22Rv1 (cell line): ENCODE results near the gene WSB1.
"Not testable (repeated sequence)": the region's sequence is repeated elsewhere in the genome, so short reads cannot be mapped to it uniquely, and the experiment has no call there.

Experiments
- H3K27ac ChIP-seq: fragments of 450-650 bp; 2 replicates; pipeline ENCODE4 v1.5.1; 2017
- ZFX ChIP-seq: fragments of 450-650 bp; IDR thresholded peaks from 2 replicates; pipeline ENCODE4 v1.6.1; 2017; ENCODE audit warnings: antibody characterized with exemption, borderline replicate concordance
- TF ChIP-seq, protein P1 (sequence below): fragments of 450-650 bp; IDR thresholded peaks from 2 replicates; pipeline ENCODE4 v1.5.1; 2017; ENCODE audit warnings: mild to moderate bottlenecking

The WSB1 gene

DNA sequence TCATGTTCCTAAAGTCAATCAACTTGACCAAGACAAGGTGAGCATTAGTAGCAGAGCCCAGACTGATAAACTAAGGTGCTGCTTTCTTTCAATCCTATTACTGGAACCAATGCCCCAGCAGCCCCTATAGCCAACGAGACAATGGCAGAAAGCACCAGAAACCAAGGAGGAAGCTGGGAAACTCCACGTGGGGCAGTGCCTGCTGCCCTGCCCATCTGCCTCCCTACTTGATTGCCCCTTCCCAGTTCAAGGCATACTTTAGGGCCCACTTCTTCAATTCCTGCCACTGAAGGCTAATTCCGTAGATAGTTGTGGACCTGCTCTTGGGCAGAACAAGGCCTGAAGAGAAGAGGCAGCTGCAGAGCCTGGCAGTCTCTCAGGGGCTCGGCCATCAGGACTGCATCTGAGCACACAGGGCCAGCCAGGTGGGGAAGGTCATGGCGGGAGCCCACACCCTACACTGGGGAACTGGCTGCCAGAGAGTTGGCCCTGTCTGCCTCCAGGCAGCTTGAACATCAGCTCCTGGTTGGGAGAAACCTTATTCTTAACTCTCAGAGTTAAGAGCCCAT lies 30.9 kb downstream of the WSB1 start:
- TF ChIP-seq, protein P1, sequence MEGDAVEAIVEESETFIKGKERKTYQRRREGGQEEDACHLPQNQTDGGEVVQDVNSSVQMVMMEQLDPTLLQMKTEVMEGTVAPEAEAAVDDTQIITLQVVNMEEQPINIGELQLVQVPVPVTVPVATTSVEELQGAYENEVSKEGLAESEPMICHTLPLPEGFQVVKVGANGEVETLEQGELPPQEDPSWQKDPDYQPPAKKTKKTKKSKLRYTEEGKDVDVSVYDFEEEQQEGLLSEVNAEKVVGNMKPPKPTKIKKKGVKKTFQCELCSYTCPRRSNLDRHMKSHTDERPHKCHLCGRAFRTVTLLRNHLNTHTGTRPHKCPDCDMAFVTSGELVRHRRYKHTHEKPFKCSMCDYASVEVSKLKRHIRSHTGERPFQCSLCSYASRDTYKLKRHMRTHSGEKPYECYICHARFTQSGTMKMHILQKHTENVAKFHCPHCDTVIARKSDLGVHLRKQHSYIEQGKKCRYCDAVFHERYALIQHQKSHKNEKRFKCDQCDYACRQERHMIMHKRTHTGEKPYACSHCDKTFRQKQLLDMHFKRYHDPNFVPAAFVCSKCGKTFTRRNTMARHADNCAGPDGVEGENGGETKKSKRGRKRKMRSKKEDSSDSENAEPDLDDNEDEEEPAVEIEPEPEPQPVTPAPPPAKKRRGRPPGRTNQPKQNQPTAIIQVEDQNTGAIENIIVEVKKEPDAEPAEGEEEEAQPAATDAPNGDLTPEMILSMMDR: no peak
- no peak for TF ChIP-seq ZFX
- H3K27ac ChIP-seq: no peak overlapping the region

DNA sequence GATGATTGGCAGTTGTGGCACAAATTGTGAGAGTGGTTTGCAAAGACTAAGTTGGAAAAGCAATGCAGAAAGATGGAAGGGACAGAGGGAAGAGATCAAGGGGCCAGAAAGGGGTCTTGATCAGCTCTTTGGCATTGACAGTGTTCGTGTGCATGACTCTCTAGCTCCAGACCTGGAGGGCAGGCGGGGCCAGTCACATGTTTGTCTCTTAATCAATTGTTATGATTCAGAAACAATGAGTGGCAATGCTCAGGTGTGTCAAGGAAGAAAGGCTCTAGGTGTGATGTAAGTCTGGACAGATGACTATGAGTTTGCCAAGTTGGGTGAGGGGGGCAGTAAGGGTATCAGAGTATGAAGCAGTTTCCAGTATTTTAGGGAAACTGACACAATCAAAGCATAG lies 32.1 kb downstream of the WSB1 start:
- no peak overlapping the region for H3K27ac ChIP-seq
- TF ChIP-seq ZFX: no peak
- TF ChIP-seq, protein P1: no peak

DNA sequence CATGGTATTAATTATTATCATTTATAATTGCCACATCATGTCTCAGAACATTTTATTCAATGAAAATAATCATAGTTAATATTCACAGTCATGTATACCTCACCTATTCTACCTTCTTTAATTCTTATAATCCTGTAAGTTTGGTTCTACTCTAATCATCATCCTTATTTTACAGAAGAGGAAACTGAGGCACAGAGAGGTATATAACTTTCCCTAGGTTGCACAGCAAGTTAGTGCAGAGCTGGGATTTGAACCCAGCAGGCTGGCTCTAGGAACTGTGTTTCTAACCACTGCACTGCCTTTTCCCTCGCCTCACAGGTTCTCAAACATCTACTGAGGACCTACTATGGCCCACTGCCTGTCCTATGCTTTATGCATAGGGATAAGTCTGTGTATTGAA lies 32.7 kb downstream of the WSB1 start:
- no peak overlapping the region for H3K27ac ChIP-seq
- TF ChIP-seq, protein P1: no peak
- TF ChIP-seq ZFX: no peak

DNA sequence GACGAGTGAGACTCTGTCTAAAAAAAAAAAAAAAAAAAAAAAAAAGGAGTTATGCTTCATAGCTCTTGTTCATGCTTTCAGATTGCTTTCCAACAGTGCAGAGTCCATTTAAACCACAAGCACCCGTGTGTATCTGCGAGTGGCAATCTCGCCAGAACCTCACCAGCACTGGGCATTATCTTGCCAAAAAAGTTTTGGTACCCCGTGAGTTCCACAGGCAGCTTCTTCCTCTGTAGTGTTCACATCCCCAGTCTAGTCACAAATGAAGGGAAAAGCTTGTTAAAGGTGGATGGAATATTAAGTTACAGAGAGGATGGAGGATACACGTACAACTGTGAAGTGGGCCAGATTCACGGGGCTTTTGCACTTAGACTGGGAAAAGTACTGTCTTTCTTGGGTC lies 33.5 kb downstream of the WSB1 start:
- no peak overlapping the region for H3K27ac ChIP-seq
- TF ChIP-seq, protein P1: no peak
- no peak for TF ChIP-seq ZFX

DNA sequence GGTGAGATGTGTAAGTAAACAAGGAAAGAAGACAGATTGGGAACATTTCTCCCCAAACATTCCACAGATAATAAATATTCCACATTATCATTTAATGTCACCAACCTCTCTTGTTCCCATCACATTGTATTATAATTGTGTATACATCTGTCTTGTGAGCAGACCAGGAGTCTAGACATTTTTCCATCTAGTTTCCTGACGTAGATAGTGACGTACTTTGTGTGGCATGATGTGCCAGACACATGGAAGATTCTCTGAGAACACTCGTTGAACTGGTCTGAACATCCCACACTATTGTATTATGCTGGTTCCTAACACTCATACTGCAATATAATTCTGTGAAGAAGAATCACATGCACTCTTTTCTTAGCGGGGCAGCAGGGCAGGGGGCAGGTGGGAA lies 34.0 kb downstream of the WSB1 start:
- H3K27ac ChIP-seq: no peak overlapping the region
- TF ChIP-seq ZFX: no peak
- TF ChIP-seq, protein P1: no peak

DNA sequence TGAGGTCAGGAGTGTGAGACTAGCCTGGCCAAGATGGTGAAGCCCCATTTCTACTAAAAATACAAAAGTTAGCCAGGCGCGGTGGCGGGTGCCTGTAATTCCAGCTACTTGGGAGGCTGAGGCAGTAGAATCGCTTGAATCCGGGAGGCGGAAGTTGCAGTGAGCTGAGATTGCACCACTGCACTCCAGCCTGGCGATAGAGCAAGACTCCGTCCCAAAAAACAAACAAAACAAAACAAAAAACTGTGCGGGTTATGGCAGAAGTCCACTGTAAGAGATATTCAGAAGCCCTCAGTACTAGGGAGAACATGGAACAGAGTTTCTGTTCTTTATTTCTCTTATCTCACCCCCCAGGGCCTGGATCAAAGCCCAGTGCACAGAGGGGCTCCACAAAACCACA lies 34.8 kb downstream of the WSB1 start:
- not testable (repeated sequence) for H3K27ac ChIP-seq

DNA sequence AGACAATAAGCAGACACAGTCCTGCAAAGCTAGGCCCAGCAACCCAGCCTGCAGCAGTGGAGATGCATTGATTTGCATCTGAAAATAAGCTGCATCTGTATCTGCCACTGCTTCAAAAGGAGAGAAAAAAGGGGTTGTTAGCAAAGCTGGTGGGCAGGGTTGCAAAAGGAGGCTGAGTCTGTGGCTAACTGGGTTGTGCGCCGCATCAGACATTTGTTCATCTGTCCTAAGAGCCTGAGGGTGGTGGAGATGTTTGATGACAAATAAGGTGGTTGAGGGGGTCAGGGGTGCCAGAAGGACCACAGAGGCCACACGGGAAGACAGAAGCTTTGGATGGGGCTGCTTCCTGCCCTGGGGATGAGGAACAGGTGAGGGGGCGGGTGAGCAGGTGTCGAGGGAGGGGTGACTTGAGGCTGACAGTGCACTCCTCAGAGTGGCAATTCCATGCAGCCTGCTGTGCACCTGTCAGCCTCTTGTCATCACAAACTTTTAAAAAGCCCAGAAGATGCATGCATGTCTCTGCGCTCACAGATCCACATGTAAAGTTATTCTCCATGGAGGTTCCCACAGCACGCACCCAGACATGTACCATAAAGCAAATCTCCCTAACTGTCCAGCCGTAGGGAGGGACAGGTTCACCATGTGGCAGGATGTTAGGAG lies 35.4 kb downstream of the WSB1 start:
- no peak overlapping the region for H3K27ac ChIP-seq
- no peak for TF ChIP-seq ZFX
- TF ChIP-seq, protein P1: no peak

DNA sequence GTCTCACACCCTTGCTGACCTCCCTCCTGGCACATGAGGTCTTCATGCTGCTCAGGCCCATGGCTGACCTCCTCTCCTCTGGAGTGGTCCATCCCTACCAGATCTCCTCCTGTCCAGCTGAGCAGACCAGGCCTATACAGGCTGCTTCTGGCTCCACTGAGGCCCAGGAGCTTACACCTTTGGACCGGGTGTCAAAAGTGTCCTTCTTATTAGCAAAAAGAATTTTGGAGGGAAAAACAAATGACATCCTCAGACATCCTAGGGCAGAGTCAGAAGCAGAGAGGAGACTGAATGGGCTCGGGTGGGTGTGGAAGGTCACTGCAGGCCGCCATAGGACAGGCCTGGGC lies 38.1 kb downstream of the WSB1 start:
- peak overlapping the region; percentile 78 for H3K27ac ChIP-seq
- no peak for TF ChIP-seq ZFX
- TF ChIP-seq, protein P1: no peak
